B cell (primary cell): ENCODE results near the gene TAS2R14.

ENCODE experiments used
- CTCF ChIP-seq: fragments of 200-600 bp; IDR thresholded peaks from one replicate; pipeline ENCODE4 v1.8.0; 2022; ENCODE audit warnings: antibody characterized with exemption, mild to moderate bottlenecking
- EZH2 ChIP-seq: IDR thresholded peaks from 2 replicates; pipeline ENCODE4 v1.6.1; 2012; ENCODE audit warnings: borderline replicate concordance, low read depth, mild to moderate bottlenecking, moderate library complexity, low read length; ENCODE audit not compliant: insufficient read depth, poor library complexity, severe bottlenecking

GRCh38 chr12:10968765-10969456, 29.8 kb upstream of the TAS2R14 start:
- TF ChIP-seq EZH2, result no peak
- no peak for TF ChIP-seq CTCF
